KMS-11 (cell line): ENCODE measurements around the gene SH2B2.
"Not testable (repeated sequence)": the region's sequence is repeated elsewhere in the genome, so short reads cannot be mapped to it uniquely, and the experiment has no call there.

Source experiments
- H2AFZ ChIP-seq: fragments of 200-600 bp; sonication (generic); 2 replicates; pipeline ENCODE4 v1.6.1; 2016; ENCODE audit warnings: antibody characterized with exemption, mixed run types, low read depth
- H3K27ac ChIP-seq: fragments of 200-600 bp; sonication (generic); 2 replicates; pipeline ENCODE4 v1.6.1; 2016; ENCODE audit warnings: mild to moderate bottlenecking, mixed run types
- H3K27me3 ChIP-seq: fragments of 200-600 bp; sonication (generic); 2 replicates; pipeline ENCODE4 v1.6.1; 2017; ENCODE audit warnings: mild to moderate bottlenecking, low read depth, mixed run types, moderate library complexity; ENCODE audit not compliant: insufficient read depth
- H3K36me3 ChIP-seq: fragments of 200-600 bp; sonication (generic); 2 replicates; pipeline ENCODE4 v1.6.1; 2017; ENCODE audit warnings: mild to moderate bottlenecking, mixed run types; ENCODE audit not compliant: insufficient read depth
- H3K4me1 ChIP-seq: fragments of 200-600 bp; sonication (generic); 2 replicates; pipeline ENCODE4 v1.6.1; 2016; ENCODE audit warnings: mild to moderate bottlenecking, low read depth, mixed run types; ENCODE audit not compliant: poor library complexity, severe bottlenecking
- H3K4me2 ChIP-seq: fragments of 200-600 bp; sonication (generic); 2 replicates; pipeline ENCODE4 v1.7.0; 2016; ENCODE audit warnings: mild to moderate bottlenecking, mixed run types
- H3K4me3 ChIP-seq: fragments of 200-600 bp; sonication (generic); IDR thresholded peaks from 2 replicates; pipeline ENCODE4 v1.6.1; 2017; ENCODE audit warnings: low read depth, low read length, mixed read lengths; ENCODE audit not compliant: insufficient read depth
- H3K79me2 ChIP-seq: fragments of 200-600 bp; sonication (generic); 2 replicates; pipeline ENCODE4 v1.6.1; 2016; ENCODE audit warnings: low read depth, mixed run types; ENCODE audit not compliant: insufficient read depth
- H3K9ac ChIP-seq: fragments of 200-600 bp; sonication (generic); 2 replicates; pipeline ENCODE4 v1.6.1; 2016; ENCODE audit warnings: mild to moderate bottlenecking, mixed run types
- H4K20me1 ChIP-seq: fragments of 200-600 bp; sonication (generic); 2 replicates; pipeline ENCODE4 v1.6.1; 2016; ENCODE audit warnings: mild to moderate bottlenecking, mixed run types; ENCODE audit not compliant: insufficient read depth
- TF ChIP-seq, protein P1 (sequence below): fragments of 200-600 bp; sonication (generic); conservative IDR thresholded peaks from 2 replicates; pipeline ENCODE4 v1.6.1; 2017; ENCODE audit warnings: low read depth, mild to moderate bottlenecking, antibody characterized with exemption, low read length, moderate library complexity, mixed read lengths

The SH2B2 gene

DNA sequence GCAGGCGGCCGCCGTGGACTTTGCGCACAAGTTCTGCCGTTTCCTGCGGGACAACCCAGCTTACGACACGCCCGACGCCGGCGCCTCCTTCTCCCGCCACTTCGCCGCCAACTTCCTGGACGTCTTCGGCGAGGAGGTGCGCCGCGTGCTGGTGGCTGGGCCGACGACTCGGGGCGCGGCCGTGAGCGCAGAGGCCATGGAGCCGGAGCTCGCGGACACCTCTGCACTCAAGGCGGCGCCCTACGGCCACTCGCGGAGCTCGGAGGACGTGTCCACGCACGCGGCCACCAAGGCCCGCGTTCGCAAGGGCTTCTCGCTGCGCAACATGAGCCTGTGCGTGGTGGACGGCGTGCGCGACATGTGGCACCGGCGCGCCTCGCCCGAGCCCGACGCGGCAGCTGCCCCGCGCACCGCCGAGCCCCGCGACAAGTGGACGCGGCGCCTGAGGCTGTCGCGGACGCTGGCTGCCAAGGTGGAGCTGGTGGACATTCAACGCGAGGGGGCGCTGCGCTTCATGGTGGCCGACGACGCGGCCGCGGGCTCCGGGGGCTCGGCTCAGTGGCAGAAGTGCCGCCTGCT lies 14.1 kb downstream of the SH2B2 start:
- no peak overlapping the region for H3K4me2 ChIP-seq
- H3K27ac ChIP-seq, result no peak overlapping the region
- peaks cover 78% of the 10 kb centered on the region for H3K79me2 ChIP-seq
- TF ChIP-seq, protein P1, sequence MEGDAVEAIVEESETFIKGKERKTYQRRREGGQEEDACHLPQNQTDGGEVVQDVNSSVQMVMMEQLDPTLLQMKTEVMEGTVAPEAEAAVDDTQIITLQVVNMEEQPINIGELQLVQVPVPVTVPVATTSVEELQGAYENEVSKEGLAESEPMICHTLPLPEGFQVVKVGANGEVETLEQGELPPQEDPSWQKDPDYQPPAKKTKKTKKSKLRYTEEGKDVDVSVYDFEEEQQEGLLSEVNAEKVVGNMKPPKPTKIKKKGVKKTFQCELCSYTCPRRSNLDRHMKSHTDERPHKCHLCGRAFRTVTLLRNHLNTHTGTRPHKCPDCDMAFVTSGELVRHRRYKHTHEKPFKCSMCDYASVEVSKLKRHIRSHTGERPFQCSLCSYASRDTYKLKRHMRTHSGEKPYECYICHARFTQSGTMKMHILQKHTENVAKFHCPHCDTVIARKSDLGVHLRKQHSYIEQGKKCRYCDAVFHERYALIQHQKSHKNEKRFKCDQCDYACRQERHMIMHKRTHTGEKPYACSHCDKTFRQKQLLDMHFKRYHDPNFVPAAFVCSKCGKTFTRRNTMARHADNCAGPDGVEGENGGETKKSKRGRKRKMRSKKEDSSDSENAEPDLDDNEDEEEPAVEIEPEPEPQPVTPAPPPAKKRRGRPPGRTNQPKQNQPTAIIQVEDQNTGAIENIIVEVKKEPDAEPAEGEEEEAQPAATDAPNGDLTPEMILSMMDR, result no peak
- H3K9ac ChIP-seq, result no peak overlapping the region
- no peak overlapping the region for H3K4me3 ChIP-seq
- no peaks in the 10 kb centered on the region for H3K27me3 ChIP-seq
- no peaks in the 10 kb centered on the region for H3K36me3 ChIP-seq
- H3K4me1 ChIP-seq, result peaks cover 65% of the 10 kb centered on the region
- H4K20me1 ChIP-seq, result no peaks in the 10 kb centered on the region
- H2AFZ ChIP-seq, result no peak overlapping the region

- H3K4me2 ChIP-seq, H4K20me1 ChIP-seq, H3K36me3 ChIP-seq, H3K9ac ChIP-seq, H3K4me3 ChIP-seq, H2AFZ ChIP-seq, H3K27ac ChIP-seq, H3K27me3 ChIP-seq: not testable (repeated sequence)
- H3K4me1 ChIP-seq, result peaks cover 65% of the 10 kb centered on the region
- peaks cover 72% of the 10 kb centered on the region for H3K79me2 ChIP-seq
Observed at GRCh38 chr7:102301367-102301766, 14.7 kb downstream of the SH2B2 start.

DNA sequence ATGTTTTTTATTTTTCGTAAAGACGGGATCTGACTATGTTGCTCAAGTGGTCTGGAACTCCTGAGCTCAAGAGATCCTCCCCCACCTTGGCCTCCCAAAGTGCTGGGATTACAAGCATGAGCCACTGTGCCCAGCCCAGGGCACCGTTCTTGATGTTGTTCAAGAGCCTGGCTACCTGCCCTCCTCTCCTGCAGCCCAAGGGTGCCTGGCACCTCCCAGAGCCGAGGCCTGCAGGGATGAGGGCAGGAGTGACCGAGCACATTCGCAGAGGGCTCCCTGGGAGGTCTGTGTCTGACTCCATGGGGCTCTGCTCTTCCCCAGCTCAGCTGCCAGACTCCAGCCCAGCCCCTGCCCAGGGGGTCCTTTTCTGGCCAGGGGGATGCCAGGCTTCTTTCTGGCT lies 15.4 kb downstream of the SH2B2 start:
- no peaks in the 10 kb centered on the region for H3K27me3 ChIP-seq
- H2AFZ ChIP-seq, result no peak overlapping the region
- peak overlapping the region; percentile 91; the same call in 1 of the 2 replicates for H3K27ac ChIP-seq
- peaks cover 68% of the 10 kb centered on the region for H3K4me1 ChIP-seq
- no peak overlapping the region; the same call in 1 of the 2 replicates for H3K4me2 ChIP-seq
- H3K4me3 ChIP-seq, result no peak overlapping the region
- no peak overlapping the region for H3K9ac ChIP-seq
- peaks cover 67% of the 10 kb centered on the region for H3K79me2 ChIP-seq
- H4K20me1 ChIP-seq, result no peaks in the 10 kb centered on the region
- H3K36me3 ChIP-seq, result no peaks in the 10 kb centered on the region
- TF ChIP-seq, protein P1, result no peak

GRCh38 chr7:102303669-102304422 lies 17.2 kb downstream of the SH2B2 start:
- peak overlapping the region; percentile 91 for H3K27ac ChIP-seq
- peaks cover 65% of the 10 kb centered on the region for H3K79me2 ChIP-seq
- no peak overlapping the region for H3K9ac ChIP-seq
- peaks cover 75% of the 10 kb centered on the region for H3K4me1 ChIP-seq
- H3K4me3 ChIP-seq, result no peak overlapping the region
- H3K4me2 ChIP-seq, result peak overlapping the region; percentile 36; the same call in 1 of the 2 replicates
- no peaks in the 10 kb centered on the region for H3K36me3 ChIP-seq
- H4K20me1 ChIP-seq, result no peaks in the 10 kb centered on the region
- TF ChIP-seq, protein P1, result no peak
- no peaks in the 10 kb centered on the region for H3K27me3 ChIP-seq
- H2AFZ ChIP-seq, result no peak overlapping the region

DNA sequence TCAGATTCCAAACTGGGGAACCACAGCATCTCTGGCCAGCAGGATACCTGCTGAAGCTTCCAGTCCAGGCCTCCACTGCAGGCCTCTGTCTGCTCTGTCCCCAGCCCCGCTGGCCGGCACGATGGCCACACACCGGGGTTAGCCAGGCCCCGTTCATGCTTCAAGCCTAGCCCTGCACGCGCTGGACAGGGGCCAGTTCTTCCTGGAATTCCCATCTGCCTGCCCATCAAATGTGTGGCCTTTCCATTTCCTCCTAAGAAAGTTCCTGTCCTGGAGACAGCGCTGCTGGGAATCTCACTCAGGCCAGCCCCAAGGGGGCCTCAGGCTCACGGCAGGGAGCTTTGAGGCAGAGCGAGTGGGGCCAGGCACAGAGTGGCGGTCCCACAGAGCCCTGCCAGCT lies 18.0 kb downstream of the SH2B2 start:
- peaks cover 65% of the 10 kb centered on the region for H3K79me2 ChIP-seq
- peak overlapping the region; percentile 36; the same call in 1 of the 2 replicates for H3K4me2 ChIP-seq
- H3K4me3 ChIP-seq, result no peak overlapping the region
- H3K36me3 ChIP-seq, result no peaks in the 10 kb centered on the region
- H3K27me3 ChIP-seq, result no peaks in the 10 kb centered on the region
- H2AFZ ChIP-seq, result no peak overlapping the region
- peaks cover 78% of the 10 kb centered on the region for H3K4me1 ChIP-seq
- H3K27ac ChIP-seq, result peak overlapping the region; percentile 91
- H4K20me1 ChIP-seq, result no peaks in the 10 kb centered on the region
- TF ChIP-seq, protein P1, result no peak
- H3K9ac ChIP-seq, result no peak overlapping the region
